Measurements from ENCODE around the gene MAP2K5. TPM values are rescaled to one million over a fixed set of nuclear protein-coding genes. Genes with fewer than 3 reads are reported as not detected.

MAP2K5 gene
- total and polyA plus RNA-seq, 10 of the 15 experiments (the other 5 are each of a cell fraction or from before 2014, with no cell fraction given), result 1.3 to 19.4 (median 9.6) TPM

DNA sequence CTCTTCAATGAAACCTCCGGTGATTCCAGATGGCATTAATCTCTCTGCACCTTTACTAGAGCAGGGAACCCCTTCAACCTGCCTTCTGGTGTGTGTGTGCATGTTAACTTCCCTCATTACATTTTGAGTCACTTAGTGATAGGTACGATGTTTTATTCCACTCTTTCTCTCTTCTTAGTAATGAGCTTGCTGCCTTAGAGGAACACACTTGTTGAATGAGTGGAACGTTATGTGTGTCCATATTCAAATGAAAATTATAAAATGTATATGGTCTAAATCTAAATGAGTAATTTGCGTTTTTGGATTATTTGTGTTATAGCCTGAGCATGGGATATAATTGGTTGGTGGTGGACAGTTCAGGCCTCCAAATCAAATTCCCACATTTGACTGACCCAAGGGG lies 12.1 kb downstream of the MAP2K5 start (continued):
- TF ChIP-seq ASH2L (IDR thresholded peaks at IDR 0.05; ENCODE audit: borderline replicate concordance, low read depth) (no peak), SMC3 (IDR thresholded peaks at IDR 0.05; ENCODE audit: borderline replicate concordance, low read length) (no peak)
- TF ChIP-seq, protein P1, sequence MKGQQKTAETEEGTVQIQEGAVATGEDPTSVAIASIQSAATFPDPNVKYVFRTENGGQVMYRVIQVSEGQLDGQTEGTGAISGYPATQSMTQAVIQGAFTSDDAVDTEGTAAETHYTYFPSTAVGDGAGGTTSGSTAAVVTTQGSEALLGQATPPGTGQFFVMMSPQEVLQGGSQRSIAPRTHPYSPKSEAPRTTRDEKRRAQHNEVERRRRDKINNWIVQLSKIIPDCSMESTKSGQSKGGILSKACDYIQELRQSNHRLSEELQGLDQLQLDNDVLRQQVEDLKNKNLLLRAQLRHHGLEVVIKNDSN (IDR thresholded peaks at IDR 0.05; ENCODE audit: borderline replicate concordance, extremely low read length, insufficient read depth, low read depth, low read length), result no peak

GRCh38 chr15:67556976-67557570 lies 14.6 kb downstream of the MAP2K5 start:
- WGBS (ENCODE audit: insufficient coverage, insufficient replicate concordance, low lambda C conversion rate, missing lambda C conversion rate), result 58% methylated on average over 3 of the region's 3 CpGs
- intact Hi-C loops (cut with micrococcal nuclease; ENCODE audit: unreplicated experiment), result no loop called here
- H3K9ac ChIP-seq (ENCODE audit: control insufficient read depth, insufficient read depth, low read length), result no peak overlapping the region
- DNase-seq (ENCODE audit: low read depth, low spot score) (no peak), FAIRE-seq (no peak), ATAC-seq (peak; percentile 51)
- ChIA-PET POLR2A (no interaction called here), CTCF (interaction anchor here (0.6 to 1.7 kb wide), 8 partner anchors 10 to 284 kb away, joined by 3 to 7 read pairs (median 4); no protein-coding TSS in a partner anchor), RAD21 (ENCODE audit: unreplicated experiment) (interaction anchor here (0.8 to 1.3 kb wide), 3 partner anchors 9 to 35 kb away, joined by 3 read pairs; partner anchors contain the start of gene MAP2K5), SMC1A (ENCODE audit: uncharacterized antibody, unreplicated experiment) (interaction anchor here (0.8 to 5.7 kb wide), 10 partner anchors 9 to 228 kb away, joined by 3 to 21 read pairs (median 3); partner anchors contain the start of gene C15orf61)
- H3K9me3 ChIP-seq (replicated peaks; ENCODE audit: control insufficient read depth, insufficient read depth, low read length), result peaks cover 4% of the 10 kb centered on the region; the same call in 2 of the 3 replicates
- H3K4me3 ChIP-seq, result no peak overlapping the region
- no TSS peak for BruUV-seq (replicated peaks)
- H3K4me2 ChIP-seq (ENCODE audit: control insufficient read depth, insufficient read depth), result no peak overlapping the region
- in situ Hi-C loops (cut with MboI), result no loop called here
- no peaks in the 10 kb centered on the region for H4K20me1 ChIP-seq (ENCODE audit: control insufficient read depth, insufficient read depth)
- H3K36me3 ChIP-seq (ENCODE audit: control insufficient read depth in 2 of 2, insufficient read depth in 2 of 2, low read length in 1 of 2), result peaks cover 0 to 3% of the 10 kb centered on the region in 2 experiments; a peak in 1 of 4 replicates
- no peak overlapping the region for H2AFZ ChIP-seq (ENCODE audit: control insufficient read depth, low read depth, low read length)
- no peaks in the 10 kb centered on the region; the same call in 1 of the 2 replicates for H3K79me2 ChIP-seq (ENCODE audit: control insufficient read depth, insufficient read depth, low read length)
- H3K27ac ChIP-seq (ENCODE audit: control insufficient read depth, insufficient read depth), result peak overlapping the region; percentile 27
- peaks cover 14% of the 10 kb centered on the region; the same call in 1 of the 2 replicates for H3K4me1 ChIP-seq (ENCODE audit: control insufficient read depth, insufficient read depth, low read length)
- no peaks in the 10 kb centered on the region for H3K27me3 ChIP-seq (replicated peaks in 1 of 2; ENCODE audit: control insufficient read depth in 2 of 2, insufficient read depth in 2 of 2, low read length in 1 of 2)
- no peak for TF ChIP-seq TARDBP (IDR thresholded peaks at IDR 0.05; ENCODE audit: borderline replicate concordance)
- TF ChIP-seq MAX (IDR thresholded peaks at IDR 0.05; ENCODE audit: low read depth, low read length), result no peak
- TF ChIP-seq FOXM1 (IDR thresholded peaks at IDR 0.05; ENCODE audit: low read depth, low read length), result no peak
- TF ChIP-seq, protein P2, sequence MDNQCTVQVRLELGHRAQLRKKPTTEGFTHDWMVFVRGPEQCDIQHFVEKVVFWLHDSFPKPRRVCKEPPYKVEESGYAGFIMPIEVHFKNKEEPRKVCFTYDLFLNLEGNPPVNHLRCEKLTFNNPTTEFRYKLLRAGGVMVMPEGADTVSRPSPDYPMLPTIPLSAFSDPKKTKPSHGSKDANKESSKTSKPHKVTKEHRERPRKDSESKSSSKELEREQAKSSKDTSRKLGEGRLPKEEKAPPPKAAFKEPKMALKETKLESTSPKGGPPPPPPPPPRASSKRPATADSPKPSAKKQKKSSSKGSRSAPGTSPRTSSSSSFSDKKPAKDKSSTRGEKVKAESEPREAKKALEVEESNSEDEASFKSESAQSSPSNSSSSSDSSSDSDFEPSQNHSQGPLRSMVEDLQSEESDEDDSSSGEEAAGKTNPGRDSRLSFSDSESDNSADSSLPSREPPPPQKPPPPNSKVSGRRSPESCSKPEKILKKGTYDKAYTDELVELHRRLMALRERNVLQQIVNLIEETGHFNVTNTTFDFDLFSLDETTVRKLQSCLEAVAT (IDR thresholded peaks at IDR 0.05), result no peak
- TF ChIP-seq MEF2A (IDR thresholded peaks at IDR 0.05; ENCODE audit: insufficient read depth, low read depth, low read length), result no peak
- TF ChIP-seq, protein P3, sequence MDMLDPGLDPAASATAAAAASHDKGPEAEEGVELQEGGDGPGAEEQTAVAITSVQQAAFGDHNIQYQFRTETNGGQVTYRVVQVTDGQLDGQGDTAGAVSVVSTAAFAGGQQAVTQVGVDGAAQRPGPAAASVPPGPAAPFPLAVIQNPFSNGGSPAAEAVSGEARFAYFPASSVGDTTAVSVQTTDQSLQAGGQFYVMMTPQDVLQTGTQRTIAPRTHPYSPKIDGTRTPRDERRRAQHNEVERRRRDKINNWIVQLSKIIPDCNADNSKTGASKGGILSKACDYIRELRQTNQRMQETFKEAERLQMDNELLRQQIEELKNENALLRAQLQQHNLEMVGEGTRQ (IDR thresholded peaks at IDR 0.05; ENCODE audit: borderline replicate concordance, low read depth, low read length), result no peak
- TF ChIP-seq NFYB (IDR thresholded peaks at IDR 0.05; ENCODE audit: insufficient read depth, low read depth, low read length), result no peak
- no peak for TF ChIP-seq PKNOX1 (IDR thresholded peaks at IDR 0.05)
- TF ChIP-seq, protein P4, sequence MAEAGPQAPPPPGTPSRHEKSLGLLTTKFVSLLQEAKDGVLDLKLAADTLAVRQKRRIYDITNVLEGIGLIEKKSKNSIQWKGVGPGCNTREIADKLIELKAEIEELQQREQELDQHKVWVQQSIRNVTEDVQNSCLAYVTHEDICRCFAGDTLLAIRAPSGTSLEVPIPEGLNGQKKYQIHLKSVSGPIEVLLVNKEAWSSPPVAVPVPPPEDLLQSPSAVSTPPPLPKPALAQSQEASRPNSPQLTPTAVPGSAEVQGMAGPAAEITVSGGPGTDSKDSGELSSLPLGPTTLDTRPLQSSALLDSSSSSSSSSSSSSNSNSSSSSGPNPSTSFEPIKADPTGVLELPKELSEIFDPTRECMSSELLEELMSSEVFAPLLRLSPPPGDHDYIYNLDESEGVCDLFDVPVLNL (IDR thresholded peaks at IDR 0.05; ENCODE audit: low read depth, low read length), result no peak
- TF ChIP-seq SMAD1 (IDR thresholded peaks at IDR 0.05; ENCODE audit: low read depth, partially characterized antibody), result no peak
- TF ChIP-seq SUZ12 (IDR thresholded peaks at IDR 0.05; ENCODE audit: unreplicated experiment), result no peak
- TF ChIP-seq GATAD2B (conservative IDR thresholded peaks at IDR 0.05; ENCODE audit: low read depth), result no peak

Measured in GM12878 (cell line).